Choroid plexus epithelial cell (primary cell): ENCODE measurements around the gene EGR2.
A peak's percentile ranks its signal among the peaks of the same experiment; 100 is the strongest.

Experiments used
- DNase-seq: peaks from one replicate; pipeline ENCODE4 v3.0.0-alpha.2; 2010; ENCODE audit warnings: low read depth
- H3K4me3 ChIP-seq: 2 replicates; pipeline ENCODE4 v1.5.1; 2011; ENCODE audit warnings: low read depth, mild to moderate bottlenecking, control low read depth, low read length, moderate library complexity
- TF ChIP-seq, protein P1 (sequence below): conservative IDR thresholded peaks from 2 replicates; pipeline ENCODE4 v1.5.1; 2011; ENCODE audit warnings: low read depth, mild to moderate bottlenecking, control low read depth, inconsistent platforms, low read length, moderate library complexity

EGR2 gene

DNA sequence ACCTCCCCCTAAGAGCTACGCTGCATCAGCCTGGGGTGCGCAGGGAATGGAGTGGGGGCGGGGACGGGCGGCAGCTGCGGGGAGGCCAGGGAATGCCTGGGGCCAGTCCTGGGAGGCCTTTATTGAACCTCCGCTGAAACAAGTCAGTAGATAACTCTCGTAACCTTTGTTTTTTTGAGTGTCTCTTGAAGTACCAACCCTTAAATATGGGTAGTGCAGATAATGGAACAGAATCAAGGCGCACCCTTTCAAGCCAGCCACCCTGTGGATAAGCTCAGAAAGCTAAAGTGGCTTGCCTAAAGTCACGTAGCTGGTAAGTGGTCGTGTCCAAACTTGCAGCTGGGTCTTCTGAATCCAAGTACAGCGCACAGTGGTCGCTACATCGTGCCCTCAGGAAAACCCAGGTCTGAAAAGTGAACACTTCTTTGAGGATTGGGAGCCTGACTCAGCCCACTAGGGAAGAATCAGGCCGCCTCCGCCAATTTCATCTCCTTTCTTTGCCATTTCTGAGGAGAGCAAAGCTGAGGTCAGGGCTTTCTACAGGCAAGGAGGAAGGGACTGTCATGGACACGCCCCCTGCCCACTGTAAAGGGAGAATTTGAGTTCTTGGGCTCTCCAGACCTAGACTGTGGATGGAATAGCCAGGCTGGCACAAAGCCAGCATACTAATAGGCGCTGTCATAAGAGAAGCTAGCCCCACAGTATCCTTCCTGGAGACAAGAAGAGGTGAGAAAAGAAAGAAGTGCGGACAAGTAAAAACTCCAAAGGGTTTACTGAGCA is 3.2 kb upstream of the EGR2 start:
- no peak overlapping the region for H3K4me3 ChIP-seq
- DNase-seq = peak; percentile 12
- TF ChIP-seq, protein P1, sequence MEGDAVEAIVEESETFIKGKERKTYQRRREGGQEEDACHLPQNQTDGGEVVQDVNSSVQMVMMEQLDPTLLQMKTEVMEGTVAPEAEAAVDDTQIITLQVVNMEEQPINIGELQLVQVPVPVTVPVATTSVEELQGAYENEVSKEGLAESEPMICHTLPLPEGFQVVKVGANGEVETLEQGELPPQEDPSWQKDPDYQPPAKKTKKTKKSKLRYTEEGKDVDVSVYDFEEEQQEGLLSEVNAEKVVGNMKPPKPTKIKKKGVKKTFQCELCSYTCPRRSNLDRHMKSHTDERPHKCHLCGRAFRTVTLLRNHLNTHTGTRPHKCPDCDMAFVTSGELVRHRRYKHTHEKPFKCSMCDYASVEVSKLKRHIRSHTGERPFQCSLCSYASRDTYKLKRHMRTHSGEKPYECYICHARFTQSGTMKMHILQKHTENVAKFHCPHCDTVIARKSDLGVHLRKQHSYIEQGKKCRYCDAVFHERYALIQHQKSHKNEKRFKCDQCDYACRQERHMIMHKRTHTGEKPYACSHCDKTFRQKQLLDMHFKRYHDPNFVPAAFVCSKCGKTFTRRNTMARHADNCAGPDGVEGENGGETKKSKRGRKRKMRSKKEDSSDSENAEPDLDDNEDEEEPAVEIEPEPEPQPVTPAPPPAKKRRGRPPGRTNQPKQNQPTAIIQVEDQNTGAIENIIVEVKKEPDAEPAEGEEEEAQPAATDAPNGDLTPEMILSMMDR = no peak

DNA sequence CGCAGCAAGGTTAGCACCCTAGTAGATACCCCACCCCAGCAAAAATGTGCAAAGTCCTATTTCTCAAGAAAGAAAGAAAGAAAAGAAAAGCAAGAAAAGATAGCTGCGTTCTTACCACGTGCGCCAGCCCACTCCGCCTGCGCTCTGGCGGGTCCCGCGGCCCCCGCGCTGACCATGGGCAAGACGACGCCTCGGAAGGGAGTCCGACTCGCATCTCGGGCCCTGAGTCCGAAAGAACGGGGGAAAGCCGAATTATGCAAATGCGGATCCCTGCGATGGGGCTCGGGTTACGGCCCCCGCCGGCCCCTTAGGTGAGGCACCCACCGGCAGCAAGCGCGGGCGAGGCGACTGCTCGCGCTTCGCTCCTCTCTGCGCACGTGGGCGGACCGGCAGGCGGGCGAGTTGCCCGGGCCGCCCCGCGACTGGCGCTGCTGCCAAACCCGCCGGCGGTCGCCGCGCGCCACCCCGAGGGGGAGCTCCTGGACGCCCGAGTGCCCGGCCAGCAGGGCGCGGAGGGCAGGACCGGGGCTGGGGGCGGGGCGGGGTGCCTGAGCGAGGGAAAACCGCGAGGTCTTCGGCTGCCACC is 2.4 kb upstream of the EGR2 start:
- peak; percentile 4 for DNase-seq
- TF ChIP-seq, protein P1 = no peak
- peak overlapping the region; percentile 77 for H3K4me3 ChIP-seq

DNA sequence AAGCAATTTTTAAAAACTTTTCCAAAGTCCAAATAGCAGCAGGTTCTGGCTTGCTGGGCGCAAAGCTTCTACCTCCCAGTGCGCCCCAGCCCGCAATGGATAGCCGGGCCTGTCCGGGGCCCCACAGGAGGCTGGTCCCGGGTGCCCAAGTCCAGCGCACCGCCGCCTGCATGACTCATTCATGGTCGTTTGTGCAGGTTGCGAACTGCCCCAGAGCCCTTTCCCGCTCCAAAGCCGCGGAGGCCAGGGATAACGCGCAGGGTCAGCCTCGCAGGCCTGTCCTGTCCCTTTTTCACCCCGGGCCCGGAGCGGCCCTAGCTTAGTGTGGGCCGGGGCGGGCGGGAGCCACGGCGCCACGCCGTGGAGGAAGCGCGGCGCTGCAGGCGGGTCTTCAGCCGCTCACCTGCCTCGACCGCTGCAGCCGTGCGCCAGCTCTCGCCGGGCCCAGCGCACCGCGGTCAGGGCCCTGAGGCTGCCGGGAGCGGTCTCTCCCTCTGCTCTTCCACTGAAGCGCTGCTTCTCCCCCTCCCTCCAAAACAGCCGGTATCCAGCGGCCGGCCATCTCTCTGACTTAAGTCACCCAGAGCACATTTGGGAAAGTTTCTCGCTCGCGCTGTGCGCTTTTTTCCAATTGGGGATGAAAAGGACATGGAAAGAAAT is 1.7 kb upstream of the EGR2 start:
- H3K4me3 ChIP-seq = peak overlapping the region; percentile 77
- DNase-seq = peak; percentile 75
- TF ChIP-seq, protein P1 = peak; percentile 59

DNA sequence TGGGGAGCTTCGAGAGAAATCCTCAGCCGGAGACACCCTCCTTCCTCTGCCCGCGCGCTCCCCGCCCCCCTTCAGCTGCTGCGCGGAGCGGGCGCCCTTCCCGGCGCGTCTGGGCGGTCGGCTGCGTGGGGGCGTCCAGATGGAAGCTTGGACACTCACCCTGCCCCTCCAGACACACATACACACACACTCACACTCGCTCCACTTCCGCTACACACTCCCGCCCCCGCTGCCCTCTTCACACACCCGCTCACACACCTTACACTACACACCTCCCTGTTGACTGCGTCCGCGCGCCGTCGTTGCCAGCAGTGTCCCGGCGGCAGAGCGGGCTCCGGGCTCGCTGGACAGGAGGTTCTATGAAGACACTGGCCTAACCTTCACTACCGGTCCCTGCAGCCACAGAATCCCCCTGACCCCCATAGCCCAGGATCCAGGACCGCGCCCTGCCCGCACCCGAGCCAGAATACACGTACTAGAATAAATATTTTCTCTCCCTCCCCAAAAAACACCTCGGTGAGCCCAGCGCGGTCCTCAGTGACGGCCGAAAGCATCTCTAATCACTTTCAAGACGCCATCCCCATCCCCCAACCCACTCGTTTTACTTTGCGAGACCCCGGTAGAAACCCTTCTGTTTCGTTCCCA is 1.1 kb upstream of the EGR2 start:
- peak overlapping the region; percentile 77 for H3K4me3 ChIP-seq
- DNase-seq = no peak

DNA sequence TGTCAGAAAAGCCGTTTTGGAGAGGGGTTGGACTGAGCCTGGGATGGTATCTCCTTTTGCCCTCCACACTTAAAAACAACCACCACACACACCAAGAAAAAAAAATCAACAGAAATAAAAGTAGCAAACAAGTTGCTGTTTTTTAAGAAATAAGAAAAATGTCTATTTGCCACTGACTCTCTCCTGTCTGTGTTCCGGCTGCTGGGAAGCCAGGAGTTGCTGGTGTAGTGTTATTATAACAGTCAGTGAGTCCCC is 163 bp downstream of the EGR2 start:
- DNase-seq = no peak
- TF ChIP-seq, protein P1 = no peak
- peak overlapping the region; percentile 77 for H3K4me3 ChIP-seq

More for the DNA sequence above, 1.1 kb upstream of the EGR2 start:
- TF ChIP-seq, protein P1 = no peak

DNA sequence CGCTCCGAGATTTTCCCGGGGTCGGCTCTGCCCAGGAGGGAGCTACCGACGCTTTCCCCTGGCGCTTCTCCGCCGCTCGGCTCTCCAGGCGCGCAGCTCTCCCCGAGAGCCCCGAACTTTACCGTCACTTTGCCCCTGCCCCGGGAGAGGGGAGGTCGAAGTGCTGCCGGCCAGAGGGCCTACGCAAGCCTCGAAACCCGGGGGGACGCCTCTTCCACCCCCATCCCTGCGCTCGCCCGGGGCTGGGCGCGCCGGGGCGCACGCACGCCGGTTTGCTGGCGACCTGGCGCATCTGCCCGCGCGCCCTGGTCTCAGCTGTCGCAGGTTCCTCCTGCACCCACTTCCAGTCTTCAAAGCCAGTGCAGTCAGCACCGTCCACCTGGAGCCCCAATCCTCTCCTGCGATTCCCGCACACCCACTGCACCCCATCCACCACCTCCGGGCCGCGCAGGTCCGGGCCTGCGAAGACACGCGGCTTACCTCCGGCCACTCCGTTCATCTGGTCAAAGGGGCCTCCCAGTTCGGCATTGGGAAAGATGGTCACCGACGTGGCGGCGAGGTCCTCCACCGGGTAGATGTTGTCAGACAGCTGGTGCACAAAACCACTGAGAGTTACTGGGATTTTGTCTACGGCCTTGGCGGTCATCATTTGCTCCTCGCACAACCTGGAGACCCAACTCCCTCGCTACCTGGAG is 638 bp downstream of the EGR2 start:
- TF ChIP-seq, protein P1 = no peak
- peak; percentile 26 for DNase-seq
- H3K4me3 ChIP-seq = peak overlapping the region; percentile 77
